Heart left ventricle (tissue), 16 donors: ENCODE results near the gene ITGB3. TPM values are rescaled to one million over a fixed set of nuclear protein-coding genes. Genes with fewer than 3 reads are reported as not detected.

ENCODE experiments used
- ATAC-seq, 4 donors: fragments of 200-7000 bp; cut with Tn5 transposase; one replicate each; pipeline ENCODE4 v1.9.1; 2020 to 2022; ENCODE audit warnings: moderate library complexity in 4 of 4, mild to moderate bottlenecking in 3 of 4, moderate number of reproducible peaks in 1 of 4
- DNase-seq, 5 donors: peaks; one replicate each; pipeline ENCODE4 v3.0.0-alpha.2; 2020
- H3K27ac ChIP-seq, 12 donors: fragments of 200-600 bp; sonication (generic) in 4 of 12; one replicate each; pipeline versions ENCODE4 v1.5.0 to v1.8.0; 2016 to 2022; ENCODE audit warnings: mild to moderate bottlenecking in 2 of 12
- H3K27me3 ChIP-seq, 9 donors: fragments of 200-600 bp; sonication (generic) in 2 of 9; one replicate each; pipeline versions ENCODE4 v1.5.1 to v1.8.0; 2016 to 2022; ENCODE audit warnings: mild to moderate bottlenecking in 3 of 9
- H3K36me3 ChIP-seq, 9 donors: fragments of 200-600 bp; sonication (generic) in 2 of 9; one replicate each; pipeline versions ENCODE4 v1.5.0 to v1.8.0; 2018 to 2022; ENCODE audit warnings: mild to moderate bottlenecking in 2 of 9
- H3K4me1 ChIP-seq, 12 donors: fragments of 200-600 bp; sonication (generic) in 4 of 12; one replicate each; pipeline versions ENCODE4 v1.5.0 to v1.8.0; 2016 to 2022; ENCODE audit warnings: mild to moderate bottlenecking in 3 of 12
- H3K4me3 ChIP-seq, 12 donors: fragments of 200-600 bp; sonication (generic) in 4 of 12; one replicate each; pipeline versions ENCODE4 v1.5.0 to v1.8.0; 2017 to 2022; ENCODE audit warnings: mild to moderate bottlenecking in 9 of 12, moderate library complexity in 4 of 12
- H3K9me3 ChIP-seq, 12 donors: fragments of 200-600 bp; sonication (generic) in 4 of 12; one replicate each; pipeline versions ENCODE4 v1.5.0 to v1.8.0; 2016 to 2022; ENCODE audit warnings: mild to moderate bottlenecking in 1 of 12
- POLR2A ChIP-seq, 2 donors: fragments of 450-650 bp; IDR thresholded peaks; one replicate each; pipeline ENCODE4 v1.6.1; 2017; ENCODE audit warnings: antibody characterized with exemption in 2 of 2, mild to moderate bottlenecking in 2 of 2, moderate library complexity in 2 of 2
- WGBS, 4 donors: extraction: QIAGEN DNeasy Blood & Tissue Kit in 2 of 4; methylation state at CpG; one replicate each; pipeline versions ENCODE4 v1.1.5 to v1.1.7; 2013 to 2018; 5-methylcytosine and 5-hydroxymethylcytosine counted together
- intact Hi-C, 10 donors: fragments of 100-400 bp; cut with DNase I; formaldehyde crosslinking; loops; one replicate each; pipeline versions ENCODE4 v1.11.1 to v1.14.2; 2022
- polyA plus RNA-seq, 2 donors: library from polyadenylated mRNA; stranded (reverse); fragments of 200-250 nt; gene quantifications; one replicate each; pipeline ENCODE4 v1.2.3, GENCODE V29; 2013
- total RNA-seq, 9 donors: library from RNA; depleted of rRNA in 2 of 9; stranded (reverse); fragments of >200 nt in 2 of 9; fragmentation: NEBNext Ultra II Directional in 3 of 9; extraction: Animal tissue kit (Norgen Biotek cat#: 25700) in 3 of 9; gene quantifications; one replicate each; pipeline versions ENCODE4 v1.1.0 to v1.2.4, GENCODE V29; 2016 to 2023
- TF ChIP-seq, protein P1 (sequence below), 12 donors: fragments of 200-600 bp; sonication (generic) in 4 of 12; IDR thresholded peaks; one replicate each; pipeline versions ENCODE4 v1.5.0 to v1.8.0; 2018 to 2022; ENCODE audit warnings: antibody characterized with exemption in 12 of 12, mild to moderate bottlenecking in 5 of 12
- donor health status: ischemic (EF 13 %, LVEDD 7.1; RV severe dilation, severe dysfunction).
- donor health status: healthy with polysubstance abuse.
- donor health status: DM: no; HTN: yes; CAD: no.
- donor health status: DM: no; HTN: no; CAD: no.
- donor health status: ischemic (EF 25% LVEDD 6.9; RV normal size, moderate dysfunction).
- donor health status: ischemic (EF 25% LVEDD 5.7; RV mildly dilated, moderate dysfunction).
- donor health status: healthy.
- donor health status: DM: yes; HTN: yes; CAD: no.
- donor health status: ischemic (EF 35%, LVEDD 5.7; RV mildly dilated, moderate dysfunction).
- donor health status: nonischemic (EF 11% LVEDD 7.7; RV severe dilation, severe dysfunction).
- donor health status: DM: yes; HTN: yes; CAD: no.
- donor health status: PGD.
- donor health status: ischemic (EF 29% LVEDD 5.4; RV normal size, mild dysfunction).
- donor health status: nonischemic (EF 23%, LVEDD 6.1; RV moderate dilation, normal function).

ITGB3 gene
- total and polyA plus RNA-seq, 11 donors = 1.3 to 14.8 (median 4.8) TPM

GRCh38 chr17:47323382-47324223 lies 70.0 kb downstream of the ITGB3 start, which contains the start of gene EFCAB13:
Gene EFCAB13, plus strand, starts transcription at chr17:47323955. Its CDS starts 4,399 bp downstream, at chr17:47328354.
- peak; percentile 89 to 94 (median 91) for DNase-seq
- Histone ChIP-seq H3K9me3 (peaks cover 0 to 8% (median 0%) of the 10 kb centered on the region in 12 donors), H3K27ac (peak within 1 kb of the TSS; percentile 66 to 97 (median 87)), H3K36me3 (peaks cover 0 to under 1% (median 0%) of the 10 kb centered on the region in 9 donors), H3K4me1 (peaks cover 0 to 7% (median 0%) of the 10 kb centered on the region in 12 donors), H3K27me3 (peaks cover 0 to 3% (median 0%) of the 10 kb centered on the region in 9 donors), H3K4me3 (peak within 1 kb of the TSS; percentile 44 to 88 (median 69))
- 1 to 4% (median 1%) methylated on average over 32 to 72 of the region's 72 CpGs for WGBS, 4 donors
- peak; percentile 84 to 99 (median 98) for ATAC-seq
- intact Hi-C loops = no loop called here
- TF ChIP-seq POLR2A (IDR thresholded peaks at IDR 0.05) = peak in 1 of 2 donors; percentile 93
- TF ChIP-seq, protein P1, sequence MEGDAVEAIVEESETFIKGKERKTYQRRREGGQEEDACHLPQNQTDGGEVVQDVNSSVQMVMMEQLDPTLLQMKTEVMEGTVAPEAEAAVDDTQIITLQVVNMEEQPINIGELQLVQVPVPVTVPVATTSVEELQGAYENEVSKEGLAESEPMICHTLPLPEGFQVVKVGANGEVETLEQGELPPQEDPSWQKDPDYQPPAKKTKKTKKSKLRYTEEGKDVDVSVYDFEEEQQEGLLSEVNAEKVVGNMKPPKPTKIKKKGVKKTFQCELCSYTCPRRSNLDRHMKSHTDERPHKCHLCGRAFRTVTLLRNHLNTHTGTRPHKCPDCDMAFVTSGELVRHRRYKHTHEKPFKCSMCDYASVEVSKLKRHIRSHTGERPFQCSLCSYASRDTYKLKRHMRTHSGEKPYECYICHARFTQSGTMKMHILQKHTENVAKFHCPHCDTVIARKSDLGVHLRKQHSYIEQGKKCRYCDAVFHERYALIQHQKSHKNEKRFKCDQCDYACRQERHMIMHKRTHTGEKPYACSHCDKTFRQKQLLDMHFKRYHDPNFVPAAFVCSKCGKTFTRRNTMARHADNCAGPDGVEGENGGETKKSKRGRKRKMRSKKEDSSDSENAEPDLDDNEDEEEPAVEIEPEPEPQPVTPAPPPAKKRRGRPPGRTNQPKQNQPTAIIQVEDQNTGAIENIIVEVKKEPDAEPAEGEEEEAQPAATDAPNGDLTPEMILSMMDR (IDR thresholded peaks at IDR 0.05) = peak in 7 of 12 donors; percentile 22 to 54 (median 38)

GRCh38 chr17:47324224-47325020 lies 70.8 kb downstream of the ITGB3 start:
- Histone ChIP-seq H3K4me3 (peak overlapping the region; percentile 44 to 88 (median 69)), H3K27me3 (peaks cover 0 to 3% (median 0%) of the 10 kb centered on the region in 9 donors), H3K4me1 (peaks cover 0 to 7% (median 0%) of the 10 kb centered on the region in 12 donors), H3K36me3 (peaks cover 0 to 5% (median 0%) of the 10 kb centered on the region in 9 donors), H3K27ac (peak overlapping the region; percentile 66 to 97 (median 87)), H3K9me3 (peaks cover 0 to 8% (median 0%) of the 10 kb centered on the region in 12 donors)
- no peak for TF ChIP-seq POLR2A (IDR thresholded peaks at IDR 0.05)
- TF ChIP-seq, protein P1 (IDR thresholded peaks at IDR 0.05) = no peak
- WGBS, 4 donors = 15 to 31% (median 21%) methylated on average over 28 of the region's 28 CpGs
- DNase-seq (peak; percentile 45 to 67 (median 62)), ATAC-seq (peak in 3 of 4 donors; percentile 44 to 74 (median 63))
- intact Hi-C loops = no loop called here

GRCh38 chr17:47325176-47325575 lies 71.5 kb downstream of the ITGB3 start:
- TF ChIP-seq, protein P1 (IDR thresholded peaks at IDR 0.05) = no peak
- TF ChIP-seq POLR2A (IDR thresholded peaks at IDR 0.05) = no peak
- 87 to 100% (median 95%) methylated on average over 1 of the region's 1 CpG for WGBS, 4 donors
- intact Hi-C loops = no loop called here
- H3K27ac ChIP-seq = peak overlapping the region in 1 of 12 donors; percentile 84
- ATAC-seq (no peak), DNase-seq (no peak)
- peaks cover 0 to 7% (median 0%) of the 10 kb centered on the region in 12 donors for H3K4me1 ChIP-seq
- peaks cover 0 to 8% (median 0%) of the 10 kb centered on the region in 12 donors for H3K9me3 ChIP-seq
- H3K36me3 ChIP-seq = peaks cover 0 to 11% (median 0%) of the 10 kb centered on the region in 9 donors
- H3K4me3 ChIP-seq = no peak overlapping the region
- peaks cover 0 to 3% (median 0%) of the 10 kb centered on the region in 9 donors for H3K27me3 ChIP-seq
